Astrocyte (in vitro differentiated cells and primary cell): ENCODE measurements around the gene CRACDL.

ENCODE experiments used
- CTCF ChIP-seq: IDR thresholded peaks from 2 replicates; pipeline ENCODE4 v1.5.1; 2011; ENCODE audit warnings: low read depth, mild to moderate bottlenecking, inconsistent platforms, low read length, moderate library complexity; ENCODE audit not compliant: insufficient read depth
- EZH2 ChIP-seq: IDR thresholded peaks from 2 replicates; pipeline ENCODE4 v1.6.1; 2012; ENCODE audit warnings: mild to moderate bottlenecking, low read length, inconsistent platforms; ENCODE audit not compliant: insufficient read depth

- no peak for TF ChIP-seq CTCF
- TF ChIP-seq EZH2: no peak
These were observed 52.2 kb downstream of the CRACDL start for GRCh38 chr2:98883780-98884211.
